Stimulated activated CD8-positive, alpha-beta memory T cell treated with anti-CD3 and anti-CD28 coated beads, Interleukin-2, amount 100 ng/mL, for 1 hour (primary cell): Measurements from ENCODE around the gene GRK7.

Experiments used
- DNase-seq, 2 donors: peaks; one replicate each; pipeline ENCODE4 v3.0.0-alpha.2; 2020; ENCODE audit warnings: low read depth in 2 of 2

The GRK7 gene, protein sequence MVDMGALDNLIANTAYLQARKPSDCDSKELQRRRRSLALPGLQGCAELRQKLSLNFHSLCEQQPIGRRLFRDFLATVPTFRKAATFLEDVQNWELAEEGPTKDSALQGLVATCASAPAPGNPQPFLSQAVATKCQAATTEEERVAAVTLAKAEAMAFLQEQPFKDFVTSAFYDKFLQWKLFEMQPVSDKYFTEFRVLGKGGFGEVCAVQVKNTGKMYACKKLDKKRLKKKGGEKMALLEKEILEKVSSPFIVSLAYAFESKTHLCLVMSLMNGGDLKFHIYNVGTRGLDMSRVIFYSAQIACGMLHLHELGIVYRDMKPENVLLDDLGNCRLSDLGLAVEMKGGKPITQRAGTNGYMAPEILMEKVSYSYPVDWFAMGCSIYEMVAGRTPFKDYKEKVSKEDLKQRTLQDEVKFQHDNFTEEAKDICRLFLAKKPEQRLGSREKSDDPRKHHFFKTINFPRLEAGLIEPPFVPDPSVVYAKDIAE (N-terminal part only)

GRCh38 chr3:141763088-141763750 is at the start of gene GRK7:
TSS of gene GRK7 (plus strand) at chr3:141763408. CDS start at chr3:141778285, 14,877 bp downstream.
- no peak for DNase-seq

DNA sequence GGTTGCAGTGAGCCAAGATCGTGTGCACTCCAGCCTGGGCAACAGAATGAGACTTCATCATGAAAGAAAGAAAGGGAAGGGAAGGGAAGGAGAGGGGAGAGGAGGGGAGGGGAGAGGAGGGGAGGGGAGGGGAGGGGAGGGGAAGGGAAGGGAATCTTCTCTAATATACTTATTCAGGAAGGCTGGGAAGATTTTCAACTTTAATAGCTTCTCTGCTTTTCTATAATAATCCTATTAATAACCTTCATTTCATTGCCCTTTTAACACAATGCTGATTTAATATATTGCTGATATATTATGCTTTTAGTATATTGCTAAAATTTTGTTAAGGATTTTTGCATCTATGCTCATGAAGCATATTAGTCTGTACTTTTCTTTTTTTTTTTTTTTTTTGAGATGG is 48.5 kb upstream of the GRK7 start:
- DNase-seq: no peak

DNA sequence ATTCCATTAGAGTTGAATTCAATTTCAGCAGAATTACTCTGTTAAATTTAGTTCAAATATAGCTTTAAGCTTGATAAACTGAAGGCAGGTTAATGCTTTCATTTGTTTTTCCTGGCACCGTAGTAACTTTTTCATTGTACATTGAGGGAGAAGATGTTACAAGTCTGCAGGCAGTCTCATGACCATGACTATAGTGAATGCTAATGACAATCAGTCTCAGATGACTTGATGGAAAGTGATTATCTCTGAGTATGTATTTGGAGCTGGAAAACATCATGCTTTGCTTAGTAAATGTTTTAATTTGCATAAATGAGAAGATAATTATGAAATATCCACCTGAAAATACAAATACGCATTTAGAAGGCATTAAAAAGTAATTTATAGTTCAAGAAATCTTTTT is 41.1 kb upstream of the GRK7 start:
- no peak for DNase-seq

DNA sequence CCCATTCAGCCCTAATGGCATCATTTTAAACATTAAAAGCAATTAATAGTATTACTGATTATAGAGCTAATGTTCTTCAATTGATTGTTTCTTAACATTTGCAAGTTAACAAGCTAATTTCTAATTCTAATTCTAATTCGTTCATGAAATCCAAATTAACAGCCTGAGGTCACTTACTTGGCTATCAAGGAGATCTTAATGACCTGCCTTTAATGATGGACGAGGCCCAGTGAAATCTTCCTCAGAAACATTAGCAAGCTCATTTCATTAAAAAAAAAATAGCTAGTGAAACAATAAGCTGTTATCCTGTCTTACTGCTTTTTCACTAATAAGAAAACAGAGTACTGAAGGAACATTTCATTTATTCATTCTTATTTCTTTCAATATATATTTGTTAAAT is 40.6 kb upstream of the GRK7 start:
- no peak for DNase-seq

- DNase-seq: no peak
These were observed 40.0 kb upstream of the GRK7 start for GRCh38 chr3:141723255-141723654.

GRCh38 chr3:141724186-141724585 is 39.0 kb upstream of the GRK7 start:
- DNase-seq: no peak

DNA sequence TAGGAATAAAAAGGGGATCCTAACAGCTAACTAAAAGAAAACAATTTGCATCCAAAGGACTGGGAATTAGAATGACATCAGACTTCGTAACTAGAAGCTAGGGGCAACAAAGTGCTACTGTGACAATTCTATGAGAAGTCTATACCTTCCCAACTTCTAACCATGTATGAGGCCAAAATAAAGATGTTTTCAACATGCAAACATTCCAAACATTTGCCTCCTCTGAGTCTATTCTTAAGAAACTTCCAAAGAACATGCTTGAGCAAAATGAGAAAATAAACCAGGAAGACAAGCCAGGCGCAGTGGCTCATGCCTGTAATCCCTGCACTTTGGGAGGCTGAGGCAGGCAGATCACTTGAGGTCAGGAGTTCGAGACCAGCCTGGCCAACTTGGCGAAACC is 38.2 kb upstream of the GRK7 start:
- no peak for DNase-seq

DNA sequence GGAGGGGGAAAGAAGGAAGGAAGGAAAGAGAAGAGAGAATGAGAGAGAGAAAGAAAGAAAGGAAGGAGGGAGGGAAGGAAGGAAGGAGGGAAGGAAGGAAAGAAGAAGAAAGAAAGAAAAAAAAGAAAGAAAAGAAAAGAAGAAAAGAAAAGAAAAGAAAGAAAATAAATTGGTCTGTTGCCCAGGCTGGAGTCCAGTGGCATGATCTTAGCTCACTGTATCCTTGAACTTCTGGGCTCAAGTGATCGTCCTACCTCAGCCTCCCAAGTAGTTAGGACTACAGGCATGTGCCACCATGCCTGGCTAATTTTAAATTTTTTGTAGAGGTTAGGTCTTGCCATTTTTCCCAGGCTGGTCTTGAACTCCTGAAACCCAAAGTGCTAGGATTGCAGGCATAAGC is 36.7 kb upstream of the GRK7 start:
- DNase-seq: no peak

DNA sequence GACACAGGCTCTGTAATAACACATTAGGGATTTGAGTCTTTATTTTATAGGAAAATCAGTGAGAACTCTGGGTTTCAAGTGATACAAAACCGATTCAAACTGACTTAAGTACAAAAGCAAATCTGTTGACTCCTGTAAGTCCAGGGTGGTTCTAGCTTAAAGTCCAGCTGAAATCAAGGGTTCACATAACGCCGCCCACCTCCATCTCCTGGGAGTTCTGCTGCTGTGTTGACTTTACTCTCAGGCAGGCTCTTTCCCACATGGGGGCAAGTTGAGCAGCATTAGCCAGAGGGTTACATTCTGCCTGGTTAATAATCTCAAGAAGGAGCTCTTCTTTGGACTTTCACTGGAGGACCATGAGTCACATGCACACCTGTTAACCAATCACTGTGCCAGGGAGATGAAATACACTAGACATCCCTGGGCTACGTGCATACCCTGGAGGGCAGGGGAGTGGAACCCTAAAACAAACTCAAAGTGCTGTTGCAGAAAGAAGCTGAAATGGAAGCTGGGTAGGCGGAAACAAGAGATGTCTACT is 34.8 kb upstream of the GRK7 start:
- no peak for DNase-seq

- DNase-seq: no peak
These were observed 34.0 kb upstream of the GRK7 start for GRCh38 chr3:141729240-141729639.

DNA sequence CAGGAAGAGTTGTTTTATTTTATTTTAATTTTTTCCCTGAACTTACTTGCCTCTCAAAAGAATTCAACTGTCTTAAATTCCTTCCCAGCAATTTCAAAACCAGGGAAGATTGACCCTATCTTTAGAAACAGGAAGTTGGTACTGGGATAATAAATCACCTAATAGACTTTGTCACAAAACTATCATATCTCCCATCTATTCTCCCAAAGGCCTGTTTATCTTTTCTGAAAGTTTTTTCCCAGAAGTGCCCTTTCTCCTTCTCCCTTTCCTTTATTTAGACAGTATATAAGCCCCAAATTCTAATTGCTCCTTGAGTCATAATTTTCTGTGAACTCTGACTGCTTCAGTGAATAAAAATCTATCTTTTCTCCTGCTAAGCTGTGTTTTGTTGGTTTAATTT is 28.0 kb upstream of the GRK7 start:
- DNase-seq: no peak

GRCh38 chr3:141735770-141736465 is 27.3 kb upstream of the GRK7 start:
- no peak for DNase-seq

- no peak for DNase-seq
These were observed 26.1 kb upstream of the GRK7 start for GRCh38 chr3:141737093-141737492.

GRCh38 chr3:141737678-141738021 is 25.6 kb upstream of the GRK7 start:
- no peak for DNase-seq

- peak; percentile 93 to 96 for DNase-seq
These were observed 25.0 kb upstream of the GRK7 start, which contains the start of gene RNF7 for GRCh38 chr3:141738022-141738890. TSS of gene RNF7 (plus strand) at chr3:141738298. CDS start at chr3:141738342, 44 bp downstream.

GRCh38 chr3:141738891-141739363 is 24.3 kb upstream of the GRK7 start:
- DNase-seq: no peak

GRCh38 chr3:141739731-141740130 is 23.5 kb upstream of the GRK7 start:
- no peak for DNase-seq

- no peak for DNase-seq
These were observed 22.9 kb upstream of the GRK7 start for GRCh38 chr3:141740349-141740748.

- DNase-seq: no peak
These were observed 19.9 kb upstream of the GRK7 start for GRCh38 chr3:141743305-141743704.

DNA sequence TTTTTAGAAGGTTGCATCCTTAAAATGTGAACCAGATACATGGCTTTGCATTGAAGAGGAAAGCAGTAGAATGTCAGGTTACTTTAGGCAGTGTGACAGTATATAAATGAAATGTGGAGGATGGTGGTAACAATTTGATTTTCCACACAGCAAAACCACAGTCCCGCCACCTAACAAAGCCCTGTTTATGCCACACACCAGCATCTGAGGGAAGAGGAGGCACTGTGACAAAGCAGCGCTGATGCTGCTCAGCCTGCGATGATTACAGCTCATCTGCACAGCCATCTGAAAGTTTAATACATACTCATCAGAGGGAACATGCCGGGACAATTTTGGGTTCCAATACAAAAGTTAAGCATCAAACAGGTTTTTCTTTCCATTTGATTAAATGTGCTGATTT is 16.2 kb upstream of the GRK7 start:
- DNase-seq: no peak

- DNase-seq: no peak
These were observed 9.8 kb upstream of the GRK7 start for GRCh38 chr3:141753399-141753798.
